KBM-7 (cell line): ENCODE data around the gene CCDC9B.

Experiments used
- DNase-seq: peaks from one replicate; pipeline ENCODE4 v3.0.0-alpha.2; 2015
- in situ Hi-C: fragments of 300-500 bp; cut with MboI; formaldehyde crosslinking; loops from 2 replicates; pipeline ENCODE4 v1.14.3; 2020; ENCODE audit warnings: low sequenced_read_pairs, low pct_unique_long_range_greater_than_20kb, mixed read lengths

Gene CCDC9B

DNA sequence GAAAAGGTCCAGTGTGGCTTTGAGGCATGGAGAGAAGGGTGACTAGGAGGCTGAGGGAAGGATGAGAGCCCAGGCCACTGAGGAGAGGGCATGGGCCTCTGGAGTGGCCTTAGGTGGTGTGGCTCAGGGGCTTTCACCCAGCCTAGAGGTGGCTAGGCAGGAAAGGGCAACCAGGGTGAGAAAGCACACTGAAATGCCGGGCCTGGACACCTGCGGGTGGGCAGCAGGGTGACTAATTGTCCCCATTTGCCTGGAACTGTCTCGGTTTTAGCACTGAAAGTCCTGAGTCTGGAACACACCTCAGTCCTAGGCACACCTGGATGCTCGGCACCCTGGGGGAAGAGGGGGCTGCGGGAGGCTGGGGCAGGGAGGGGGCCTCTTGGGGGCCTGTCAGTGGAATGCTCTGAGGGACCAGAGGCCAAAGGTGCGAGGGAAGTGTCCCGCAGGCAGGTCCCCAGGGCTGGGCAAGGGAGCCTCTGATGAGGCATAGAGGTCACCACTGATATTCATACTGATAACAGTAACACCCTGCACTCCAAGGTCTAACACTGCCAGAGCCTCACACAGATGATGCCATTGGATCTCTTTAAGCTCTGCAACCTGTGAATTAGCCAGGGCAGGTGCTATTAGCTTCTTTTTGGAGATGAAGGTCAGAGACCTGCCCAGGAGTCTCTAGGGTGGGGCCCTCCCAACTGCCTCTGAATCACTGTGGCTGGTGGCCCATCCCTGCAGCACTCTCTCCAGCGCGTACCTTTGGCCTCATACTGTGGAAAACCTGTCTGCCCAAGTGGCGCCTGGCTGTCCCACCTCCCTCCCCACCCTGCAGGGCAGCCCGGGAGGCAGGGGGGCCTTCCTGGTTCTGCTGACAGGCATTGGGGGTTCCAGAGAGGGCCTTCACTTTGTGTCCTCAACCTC lies 7.1 kb upstream of the CCDC9B start:
- no peak for DNase-seq
- in situ Hi-C loops, result no loop called here

DNA sequence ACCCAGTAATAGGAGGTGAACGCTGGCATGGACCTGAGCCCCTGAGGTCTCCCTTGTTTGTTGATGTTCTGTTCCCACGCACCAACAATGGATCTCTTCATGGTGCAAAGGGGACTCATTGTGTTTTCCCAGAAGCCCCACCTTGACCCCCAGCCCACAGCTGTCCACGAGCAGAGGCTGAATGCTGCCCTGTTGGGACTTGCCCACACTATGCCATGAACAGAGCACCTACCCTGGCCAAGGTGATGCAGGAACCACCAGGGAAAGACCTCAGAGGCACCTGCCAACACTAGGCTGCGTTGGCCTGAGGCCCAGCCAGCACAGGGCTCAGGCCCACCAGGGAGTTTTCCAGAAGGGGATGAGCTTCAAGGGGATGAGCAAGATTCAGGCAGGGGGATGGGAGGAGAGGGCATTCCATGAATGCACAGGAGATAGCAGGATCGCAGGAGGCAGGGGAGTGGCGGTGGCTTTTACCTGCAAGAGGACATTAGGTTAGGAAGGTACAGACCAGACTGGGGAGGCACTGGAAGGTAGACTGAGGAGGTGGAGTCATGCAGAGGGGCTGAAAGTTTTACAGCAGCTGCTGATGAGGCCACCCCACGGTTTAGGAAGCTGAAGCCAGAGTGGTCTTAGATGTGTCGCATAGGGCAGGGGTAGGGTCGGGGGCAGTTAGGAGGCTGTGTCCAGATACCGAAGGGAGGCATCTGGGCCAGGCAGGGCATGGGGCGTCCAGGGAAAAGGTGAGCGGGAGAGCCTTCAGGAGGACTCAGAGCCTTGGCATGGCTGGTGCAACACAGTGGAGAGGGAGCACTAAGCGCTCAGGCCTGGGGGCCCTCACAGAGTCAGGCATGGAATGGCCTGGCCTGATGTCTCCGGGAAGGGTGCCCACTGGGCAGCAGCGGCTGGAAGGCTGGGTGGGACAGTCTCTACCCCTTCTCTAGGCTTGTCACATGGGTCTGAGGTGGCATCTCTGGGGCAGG lies 6.1 kb upstream of the CCDC9B start:
- no peak for DNase-seq
- in situ Hi-C loops, result no loop called here

DNA sequence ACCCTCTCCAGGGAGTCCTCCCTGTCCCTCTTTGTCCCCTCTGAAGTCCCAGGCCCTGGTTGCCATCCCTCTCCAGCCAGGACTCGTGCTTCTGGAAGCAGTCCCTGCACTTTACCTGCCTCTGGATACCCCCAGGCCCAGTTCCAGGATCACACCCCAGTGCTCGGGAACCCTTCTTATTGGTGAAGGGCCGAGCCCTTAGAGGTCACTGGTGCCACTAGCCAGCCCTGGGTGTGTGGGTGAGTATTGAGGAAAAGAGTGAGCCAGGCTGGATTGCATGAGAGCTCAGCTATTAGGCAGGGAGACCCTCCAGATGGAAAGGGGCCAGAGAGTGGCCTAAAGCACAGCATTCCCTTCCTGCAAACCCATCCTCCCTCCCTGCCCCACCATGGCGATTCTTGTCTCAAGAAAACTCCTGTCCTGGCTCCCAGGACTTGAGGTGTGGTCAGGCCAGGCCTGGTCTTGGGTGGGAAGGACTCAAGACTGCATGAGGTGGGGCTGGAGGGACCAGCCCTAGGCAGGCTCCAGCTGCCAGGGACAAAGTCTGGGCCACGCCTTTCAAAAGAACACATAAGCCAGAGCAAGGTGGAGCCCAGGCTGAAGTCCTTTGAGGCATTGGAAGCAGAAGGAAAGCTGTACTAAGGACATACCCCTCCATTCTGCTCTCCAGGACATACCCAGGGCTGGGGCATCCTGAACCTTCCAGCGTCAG lies 5.3 kb upstream of the CCDC9B start:
- in situ Hi-C loops, result no loop called here
- no peak for DNase-seq

DNA sequence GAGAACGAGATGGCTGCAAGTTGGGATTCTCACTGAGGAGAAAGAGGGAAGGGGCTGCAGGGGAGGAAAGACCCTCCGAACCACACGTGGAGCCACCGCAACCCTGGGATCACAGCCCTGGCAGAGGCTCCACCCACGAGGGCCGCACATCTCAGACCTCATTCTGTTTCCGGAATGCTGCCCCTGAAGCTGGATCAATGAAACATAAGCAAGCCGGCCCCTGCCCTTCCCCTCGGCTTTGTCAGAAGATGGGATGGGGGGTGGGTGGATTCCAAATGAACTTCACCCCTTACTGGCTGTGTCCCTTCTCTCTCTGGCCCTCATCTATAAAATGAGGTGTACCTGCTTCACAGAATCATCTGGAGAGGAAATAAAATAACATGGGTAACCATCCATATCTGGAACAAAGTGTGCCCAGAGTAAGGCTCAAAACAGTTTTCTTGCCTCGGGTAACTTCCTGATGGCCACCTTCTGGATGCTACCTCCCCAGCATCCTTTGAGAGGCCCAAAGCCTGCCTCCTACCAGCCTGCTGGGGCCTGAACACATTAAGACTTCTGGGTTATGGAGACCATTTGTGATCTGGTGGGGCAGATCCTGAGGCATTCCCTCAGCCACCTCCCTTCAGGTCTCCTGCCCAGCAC lies 4.6 kb upstream of the CCDC9B start:
- no peak for DNase-seq
- in situ Hi-C loops, result no loop called here

DNA sequence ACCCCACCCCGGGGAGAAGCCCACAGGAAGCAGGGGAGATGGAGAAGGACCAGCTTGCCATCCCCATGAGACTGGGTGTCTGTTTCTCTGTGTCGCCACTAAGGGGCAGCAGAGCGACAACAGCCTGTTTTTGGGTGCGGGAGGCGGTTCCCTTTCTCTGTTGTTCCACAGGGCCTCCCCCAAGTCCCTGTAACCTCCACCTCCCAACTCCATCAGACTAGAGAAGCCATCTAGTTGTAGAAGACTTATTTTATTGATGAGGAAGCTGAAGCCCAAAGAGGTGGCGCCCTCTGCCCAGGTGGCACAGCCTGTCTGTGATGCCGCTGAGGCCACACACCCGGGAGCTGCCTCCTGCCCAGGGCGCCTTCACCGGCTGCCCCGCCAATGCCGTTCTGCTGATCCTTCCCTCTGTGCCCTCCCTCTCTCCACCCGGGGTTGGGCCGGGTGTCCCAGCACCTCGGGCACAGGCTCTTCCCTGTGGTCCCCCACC lies 3.9 kb upstream of the CCDC9B start:
- peak; percentile 71 for DNase-seq
- in situ Hi-C loops, result no loop called here

DNA sequence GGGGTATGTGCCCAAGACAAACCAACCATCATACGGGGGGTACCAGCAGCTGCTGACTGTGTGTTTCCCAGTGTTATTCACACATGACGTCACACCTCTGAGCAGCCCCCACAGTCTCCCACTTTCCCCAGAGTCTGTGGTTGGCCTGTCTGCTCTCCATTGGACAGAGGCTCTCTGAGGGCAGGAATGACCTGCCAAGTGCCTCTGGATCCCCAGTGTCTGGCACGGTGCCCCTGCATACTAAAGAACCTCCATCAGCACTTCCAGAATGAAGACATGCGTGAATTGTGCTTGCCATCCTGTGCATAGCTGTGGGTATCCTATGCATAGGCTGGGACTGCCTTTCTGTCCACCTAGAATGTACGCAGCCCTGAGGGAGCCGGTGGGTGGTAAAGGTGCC lies 3.5 kb upstream of the CCDC9B start:
- no peak for DNase-seq
- in situ Hi-C loops, result no loop called here

DNA sequence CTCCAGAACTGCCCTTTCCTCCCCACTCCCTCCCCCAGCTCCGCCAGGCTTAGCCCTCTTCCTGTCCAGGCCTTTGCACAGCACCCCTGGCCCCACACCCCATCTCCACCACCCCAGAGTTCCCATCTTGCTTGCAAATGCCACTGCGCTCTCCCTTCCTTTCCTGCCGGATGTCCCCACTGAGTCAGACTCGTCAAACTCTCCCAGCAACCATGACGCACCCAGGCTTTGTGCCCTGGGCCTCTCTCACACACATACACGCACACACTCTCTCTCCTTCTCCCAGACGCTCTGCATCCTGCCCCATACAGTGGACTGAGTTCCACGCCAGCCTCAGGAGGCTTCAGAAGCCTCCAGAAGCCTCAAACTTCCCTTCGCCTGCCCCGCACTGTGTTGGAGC lies 2.8 kb upstream of the CCDC9B start:
- in situ Hi-C loops, result no loop called here
- DNase-seq, result peak; percentile 55

DNA sequence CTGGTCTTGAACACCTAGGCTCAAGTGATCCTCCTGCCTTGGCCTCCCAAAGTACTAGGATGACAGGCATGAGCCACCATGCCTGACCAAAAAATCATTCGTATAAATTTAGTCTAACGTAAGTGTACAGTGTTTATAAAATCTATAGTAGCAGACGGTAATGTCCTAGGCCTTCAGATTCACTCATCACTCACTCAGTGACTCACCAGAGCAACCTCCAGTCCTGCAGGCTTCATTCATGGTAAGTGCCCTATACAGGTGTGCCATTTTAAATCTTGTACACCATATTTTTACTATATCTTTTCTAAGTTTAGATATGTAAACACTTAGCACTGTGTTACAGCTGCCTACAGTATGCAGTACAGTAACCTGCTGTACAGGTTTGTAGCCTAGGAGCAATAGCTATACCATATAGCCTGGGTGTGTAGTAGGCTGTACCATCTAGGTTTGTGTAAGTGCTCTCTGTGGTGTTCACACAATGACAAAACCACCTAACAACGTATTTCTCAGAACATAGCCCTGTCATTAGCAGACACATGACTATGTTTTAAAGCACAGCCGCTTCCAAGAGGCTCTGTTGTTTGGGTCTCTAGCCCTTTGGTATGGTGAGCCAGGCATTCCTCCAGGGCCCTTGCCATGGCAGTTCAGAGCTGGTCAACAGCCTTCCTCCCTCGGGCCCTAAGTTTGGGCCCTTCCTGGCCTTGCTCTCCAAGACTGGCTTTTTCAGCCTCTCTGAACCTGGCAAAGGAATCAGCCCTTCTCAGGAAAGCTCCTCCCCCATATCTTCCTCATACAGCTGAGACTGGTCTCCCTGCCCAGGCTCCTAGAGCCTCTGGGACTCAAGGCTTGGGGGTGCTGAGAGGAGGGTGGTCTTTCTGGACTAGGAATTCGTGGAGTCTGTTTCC lies 1.9 kb upstream of the CCDC9B start:
- DNase-seq, result no peak
- in situ Hi-C loops, result no loop called here

DNA sequence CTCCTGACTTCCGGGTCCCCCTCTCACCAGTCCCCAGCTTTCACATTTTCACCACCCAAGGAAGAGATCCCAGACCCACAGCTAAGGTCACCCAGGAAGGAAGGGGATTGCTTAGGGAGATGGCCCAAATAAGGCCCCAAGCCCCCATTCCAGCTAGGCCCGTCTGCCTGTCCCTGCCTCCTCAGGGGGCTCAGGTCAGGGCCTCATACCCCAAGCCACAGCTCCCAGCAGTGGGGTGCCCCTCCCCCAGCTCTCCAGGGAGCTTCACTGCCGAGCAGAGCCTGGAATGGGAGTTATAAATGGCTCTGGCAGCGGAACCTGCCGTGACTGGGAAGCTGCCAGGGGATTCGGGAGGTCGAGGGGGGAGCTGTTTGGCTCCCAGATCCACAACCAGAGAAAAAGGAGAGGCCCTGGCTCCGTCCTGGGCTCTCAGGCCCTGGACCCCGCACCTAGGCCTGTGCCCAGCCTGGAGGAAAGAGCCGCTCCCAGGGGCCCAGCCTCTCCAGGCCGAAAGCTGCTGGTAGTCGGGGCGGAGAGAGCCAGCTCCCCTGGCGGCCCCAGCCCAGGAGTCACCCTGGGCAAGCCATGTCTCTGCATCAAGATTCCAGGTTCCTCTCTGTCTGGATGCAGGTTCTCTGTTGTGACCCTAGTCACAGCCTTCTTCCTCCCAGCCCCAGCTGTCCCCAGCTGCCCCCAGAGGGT lies 550 bp downstream of the CCDC9B start:
- no peak for DNase-seq
- in situ Hi-C loops, result no loop called here

DNA sequence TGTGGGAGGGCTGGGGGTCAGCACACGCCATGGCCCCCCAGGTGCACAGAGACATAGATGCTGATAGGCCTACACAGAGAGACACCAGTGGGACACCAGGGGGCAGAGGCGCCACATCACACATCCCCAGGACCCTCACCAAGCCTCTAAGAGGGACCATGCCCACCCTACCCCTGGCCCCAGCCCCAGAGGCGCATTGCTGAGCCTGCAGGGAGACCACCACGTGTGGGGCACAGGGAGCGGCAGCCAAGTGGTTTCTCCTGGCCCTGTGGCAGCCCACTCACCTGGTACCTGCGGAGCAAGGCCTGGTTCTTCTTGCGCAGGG lies 1.2 kb downstream of the CCDC9B start:
- in situ Hi-C loops, result no loop called here

DNA sequence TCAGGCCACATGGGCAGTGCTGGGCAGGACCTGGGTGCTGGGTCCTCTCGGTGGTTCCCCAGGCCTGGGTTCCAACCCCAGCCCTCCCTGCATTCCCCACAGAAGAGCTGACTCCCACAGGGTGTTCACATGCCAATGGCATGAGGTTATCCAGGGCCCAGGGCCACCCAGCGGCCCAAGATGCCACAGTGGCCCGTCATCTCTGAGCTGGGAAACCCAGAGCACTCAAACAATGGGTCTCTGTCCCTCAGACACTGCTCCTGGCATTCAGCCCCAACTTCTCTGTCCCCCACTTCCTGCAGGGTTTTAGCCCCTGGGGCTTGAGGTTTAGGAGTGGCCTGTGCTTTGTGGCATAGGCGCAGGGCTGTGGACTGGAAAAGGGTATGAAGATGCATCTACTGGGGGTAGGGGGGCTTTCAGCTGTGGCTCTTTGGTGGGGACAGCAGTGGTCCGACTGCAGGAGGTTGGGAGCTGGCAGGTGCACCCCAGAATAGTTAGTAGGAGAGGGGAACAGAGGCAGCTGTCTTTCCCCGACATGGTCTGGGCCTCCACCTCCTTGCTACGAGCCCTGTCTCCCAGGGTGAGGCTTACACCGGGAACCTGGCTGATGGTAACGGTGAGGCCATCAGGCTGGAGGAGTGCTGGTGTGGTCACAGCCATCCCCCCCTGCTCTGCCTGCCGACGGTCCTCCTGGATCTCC lies 1.7 kb downstream of the CCDC9B start:
- DNase-seq, result no peak

More for the DNA sequence above, 1.2 kb downstream of the CCDC9B start:
- DNase-seq, result no peak

DNA sequence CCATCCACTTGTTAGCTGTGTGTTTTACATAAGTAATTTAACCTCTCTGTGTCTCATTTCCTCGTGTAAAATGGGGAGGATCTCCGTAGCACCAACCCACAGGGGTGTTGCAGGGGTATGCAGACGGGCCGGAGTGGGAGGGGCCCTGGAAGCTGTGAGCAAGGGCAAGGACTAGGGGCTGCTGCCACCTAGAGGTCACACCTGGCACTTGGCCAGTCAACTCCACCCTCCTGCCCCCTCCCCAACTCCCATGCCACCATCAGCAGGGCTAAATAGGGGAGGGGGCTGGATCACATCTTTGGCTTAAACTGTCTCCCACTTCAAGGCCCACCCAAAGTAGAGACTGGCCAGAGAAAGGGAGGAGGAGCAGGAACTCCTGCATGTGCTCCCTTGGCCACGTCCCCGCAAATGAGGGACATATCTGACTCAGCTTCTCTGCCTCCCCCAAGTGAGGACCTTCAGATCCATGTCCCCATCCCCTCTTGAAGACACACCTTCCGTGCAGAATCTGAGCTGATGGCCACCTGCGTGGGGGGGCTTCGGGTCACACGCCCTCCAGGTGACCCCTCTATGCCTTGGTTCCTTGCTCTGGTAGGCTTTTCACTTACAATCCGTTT lies 2.6 kb downstream of the CCDC9B start:
- peak; percentile 85 for DNase-seq
- in situ Hi-C loops, result no loop called here

More for the DNA sequence above, 1.7 kb downstream of the CCDC9B start:
- in situ Hi-C loops, result no loop called here

DNA sequence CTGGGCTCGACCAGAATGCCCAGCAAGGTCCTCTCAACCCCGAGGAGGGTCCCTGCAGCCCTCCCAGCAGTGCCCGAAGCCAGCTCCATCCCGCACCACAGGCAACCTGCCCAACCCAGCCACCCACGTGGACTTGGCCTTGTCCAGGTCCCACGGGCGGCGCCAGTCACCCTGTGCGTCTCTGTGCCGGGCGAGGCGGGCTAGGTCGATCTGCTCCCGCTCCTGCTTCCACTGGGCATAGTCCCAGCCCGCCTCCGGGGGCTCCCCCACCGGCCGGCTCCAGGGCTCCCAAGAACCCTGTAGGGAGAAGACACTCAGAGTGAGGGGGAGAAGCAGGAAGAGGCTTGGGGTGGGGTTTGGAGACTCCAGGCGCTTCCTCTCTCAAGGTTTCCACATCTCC lies 3.1 kb downstream of the CCDC9B start:
- DNase-seq, result no peak
- in situ Hi-C loops, result no loop called here

DNA sequence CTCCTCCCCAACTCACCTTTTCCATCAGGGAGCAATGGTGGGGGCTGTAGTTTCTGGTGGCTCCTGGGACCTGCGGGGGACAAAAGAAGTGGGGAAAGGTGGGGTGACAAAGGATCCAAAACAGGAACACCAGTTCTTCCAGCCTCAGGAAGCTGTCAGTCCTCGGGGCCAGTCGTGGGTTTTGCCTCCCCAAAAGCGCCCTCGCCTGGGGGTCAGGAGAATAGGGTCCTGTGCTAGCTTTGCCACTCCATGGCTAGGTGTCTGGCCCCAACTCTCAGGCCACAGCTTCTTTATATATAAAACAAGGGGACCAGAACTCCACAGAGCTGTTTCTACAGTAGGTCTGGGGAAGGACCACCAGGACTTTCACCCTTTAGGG lies 4.0 kb downstream of the CCDC9B start:
- in situ Hi-C loops, result no loop called here
- peak; percentile 43 for DNase-seq

DNA sequence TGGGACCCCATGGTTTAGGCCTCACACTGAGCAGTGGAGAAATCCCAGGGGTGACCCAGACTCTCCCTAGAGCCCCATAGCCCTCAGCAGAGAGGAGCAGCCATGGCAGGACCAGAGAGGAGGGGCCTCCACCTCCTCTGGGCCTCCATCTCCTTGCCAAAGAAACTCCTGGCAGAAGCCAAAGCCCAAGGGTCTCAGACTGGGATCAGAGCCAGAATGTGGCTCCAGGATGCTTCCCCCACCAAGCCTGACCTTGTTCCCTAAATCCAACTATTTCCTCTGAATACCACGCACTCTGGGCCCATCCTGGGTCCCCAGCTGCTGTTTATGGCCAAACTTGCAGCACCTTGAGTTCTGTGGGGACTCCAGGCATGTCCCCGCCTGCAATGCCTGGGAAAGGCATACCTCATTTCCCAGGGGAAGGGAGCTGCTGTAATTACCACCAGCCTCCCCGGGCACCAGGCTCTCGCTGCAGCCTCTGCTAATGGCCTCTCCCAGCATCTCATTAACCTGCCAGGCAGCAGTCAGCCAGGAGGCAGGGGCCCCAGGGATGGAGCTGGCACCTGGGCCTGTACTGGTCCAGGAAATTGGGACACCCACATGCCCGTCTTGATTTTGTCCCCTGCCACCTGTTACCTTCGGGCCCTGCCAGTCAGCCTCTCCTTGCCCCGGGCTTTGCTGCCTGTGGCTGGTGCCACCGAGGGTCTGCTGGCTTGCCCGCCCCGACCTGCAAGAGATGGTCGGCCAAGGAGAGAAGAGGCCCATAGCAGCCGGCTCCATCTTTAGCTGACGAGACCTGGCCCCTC lies 4.6 kb downstream of the CCDC9B start:
- no peak for DNase-seq
- in situ Hi-C loops, result no loop called here
